GM12878 (cell line): ENCODE measurements around the gene RGS12. TPM values are rescaled to one million over a fixed set of nuclear protein-coding genes. Genes with fewer than 3 reads are reported as not detected.

ENCODE experiments used
- ATAC-seq: fragments of 200-7000 bp; cut with Tn5 transposase; 3 replicates; pipeline ENCODE4 v1.9.1; 2020; ENCODE audit warnings: mild to moderate bottlenecking, moderate library complexity
- BruUV-seq: library from RNA; stranded (reverse); fragments of 400-500 nt; replicated peaks from 2 replicates; lab custom pipeline; 2021; lab: Mats Ljungman, UMichigan
- CTCF ChIA-PET: fragments of 300-600 bp; sonication (Branson Sonifier 250); formaldehyde crosslinking; extraction: SDS; loops from one replicate; lab custom pipeline; 2021; ENCODE audit warnings: inconsistent platforms; lab: Yijun Ruan, JAX
- POLR2A ChIA-PET: fragments of 350-600 bp; formaldehyde crosslinking; extraction: SDS; loops from one replicate; lab custom pipeline; 2021; ENCODE audit warnings: inconsistent platforms; lab: Charles Lee
- RAD21 ChIA-PET: fragments of 300-600 bp; sonication (Branson Sonifier 250); formaldehyde crosslinking; loops from one replicate; lab custom pipeline; 2023; ENCODE audit warnings: antibody characterized with exemption; ENCODE audit not compliant: unreplicated experiment; lab: Charles Lee
- SMC1A ChIA-PET: fragments of 300-600 bp; sonication (Branson Sonifier 250); formaldehyde crosslinking; loops from one replicate; lab custom pipeline; 2023; ENCODE audit not compliant: unreplicated experiment, uncharacterized antibody; lab: Charles Lee
- DNase-seq: peaks from one replicate; pipeline ENCODE4 v3.0.0-alpha.2; 2011; ENCODE audit warnings: low read depth, low spot score
- FAIRE-seq: peaks from 3 replicates; lab custom pipeline; 2011; peaks lifted over from hg19 to GRCh38; lab: Jason Lieb, UNC
- H2AFZ ChIP-seq: 2 replicates; pipeline ENCODE4 v1.6.0; 2011; ENCODE audit warnings: low read depth, low read length, control low read depth; ENCODE audit not compliant: control insufficient read depth
- H3K27ac ChIP-seq: 2 replicates; pipeline ENCODE4 v1.5.1; 2011; ENCODE audit warnings: control low read depth; ENCODE audit not compliant: control insufficient read depth, insufficient read depth
- H3K27me3 ChIP-seq, 2 experiments: replicated peaks in 1 of 2; 2 replicates each; pipeline versions ENCODE4 v1.6.0 to v1.6.1; 2011; ENCODE audit warnings: low read length in 1 of 2; ENCODE audit not compliant: control insufficient read depth in 2 of 2, insufficient read depth in 2 of 2
- H3K36me3 ChIP-seq, 2 experiments: 2 replicates each; pipeline ENCODE4 v1.5.1; 2011; ENCODE audit warnings: low read length in 1 of 2; ENCODE audit not compliant: control insufficient read depth in 2 of 2, insufficient read depth in 2 of 2
- H3K4me1 ChIP-seq: 2 replicates; pipeline ENCODE4 v1.6.1; 2011; ENCODE audit warnings: mild to moderate bottlenecking, low read length, moderate library complexity, mixed read lengths; ENCODE audit not compliant: control insufficient read depth, insufficient read depth
- H3K4me2 ChIP-seq: 2 replicates; pipeline ENCODE4 v1.6.0; 2011; ENCODE audit warnings: control low read depth; ENCODE audit not compliant: control insufficient read depth, insufficient read depth
- H3K4me3 ChIP-seq: fragments of 200-600 bp; sonication (generic); 2 replicates; pipeline ENCODE4 v1.5.1; 2016
- H3K79me2 ChIP-seq: 2 replicates; pipeline ENCODE4 v1.6.0; 2011; ENCODE audit warnings: low read length; ENCODE audit not compliant: control insufficient read depth, insufficient read depth
- H3K9ac ChIP-seq: 2 replicates; pipeline ENCODE4 v1.8.0; 2011; ENCODE audit warnings: low read length, control low read depth, mixed read lengths; ENCODE audit not compliant: control insufficient read depth, insufficient read depth
- H3K9me3 ChIP-seq: replicated peaks from 3 replicates; pipeline ENCODE4 v1.5.1; 2011; ENCODE audit warnings: mild to moderate bottlenecking, low read length; ENCODE audit not compliant: control insufficient read depth, insufficient read depth
- H4K20me1 ChIP-seq: 2 replicates; pipeline ENCODE4 v1.6.0; 2011; ENCODE audit not compliant: control insufficient read depth, insufficient read depth
- CREB1 ChIP-seq: IDR thresholded peaks from 2 replicates; pipeline ENCODE4 v1.6.1; 2012; ENCODE audit warnings: low read depth, mild to moderate bottlenecking, inconsistent platforms
- CTCF ChIP-seq, 3 experiments: IDR thresholded peaks in 2 of 3; conservative IDR thresholded peaks in 1 of 3; 2 replicates each; pipeline ENCODE4 v1.5.1; 2011; ENCODE audit warnings: low read depth in 3 of 3, low read length in 3 of 3, mild to moderate bottlenecking in 3 of 3, control low read depth in 2 of 3, moderate library complexity in 2 of 3, inconsistent platforms in 1 of 3, mixed read lengths in 1 of 3; ENCODE audit not compliant: control insufficient read depth in 2 of 3, insufficient read depth in 1 of 3; ENCODE audit errors: extremely low read depth in 1 of 3
- NRF1 ChIP-seq: conservative IDR thresholded peaks from 2 replicates; pipeline ENCODE4 v1.6.1; 2011; ENCODE audit warnings: mild to moderate bottlenecking, low read depth, low read length, improper control_type of control experiment
- SIX5 ChIP-seq: IDR thresholded peaks from 2 replicates; pipeline ENCODE4 v1.6.1; 2011; ENCODE audit warnings: mild to moderate bottlenecking, low read depth, low read length, moderate library complexity; ENCODE audit not compliant: severe bottlenecking
- STAT3 ChIP-seq: IDR thresholded peaks from 2 replicates; pipeline ENCODE4 v1.6.1; 2011; ENCODE audit warnings: low read depth, low read length, improper control_type of control experiment
- WGBS: methylation state at CpG from one replicate; pipeline ENCODE4 v1.1.6; 2016; ENCODE audit warnings: low lambda C conversion rate; ENCODE audit not compliant: insufficient replicate concordance, insufficient coverage; ENCODE audit errors: missing lambda C conversion rate; 5-methylcytosine and 5-hydroxymethylcytosine counted together
- in situ Hi-C: fragments of 300-500 bp; cut with MboI; formaldehyde crosslinking; loops from 9 replicates; pipeline ENCODE4 v1.14.3; 2018; ENCODE audit warnings: mixed read lengths
- intact Hi-C: fragments of 100-400 bp; cut with micrococcal nuclease; formaldehyde crosslinking; loops from one replicate; pipeline ENCODE4 v1.14.2; 2022; ENCODE audit not compliant: unreplicated experiment
- polyA plus RNA-seq, 11 experiments: library from polyadenylated mRNA; depleted of rRNA in 4 of 11; unstranded in 6 of 11; stranded (reverse) in 5 of 11; fragments of >200 nt; fragmentation: Nextera tagmentation in 4 of 11; fragmentation: Illumina TruSeq in 1 of 11; extraction: Ambion mirVana in 4 of 11; extraction: Trizol in 1 of 11; gene quantifications; 1 replicate in 1 of 11; 2 replicates in 10 of 11; pipeline versions ENCODE4 v1.2.1 to v1.2.3, GENCODE V29; 2011 to 2016; ENCODE audit warnings: inconsistent platforms in 2 of 11, missing spikeins in 2 of 11, low read depth in 1 of 11
- total RNA-seq, 4 experiments: library from RNA; depleted of rRNA in 3 of 4; stranded (reverse); fragments of >200 nt in 3 of 4; fragmentation: Illumina TruSeq in 1 of 4; extraction: Trizol in 1 of 4; gene quantifications; 2 replicates each; pipeline versions ENCODE4 v1.2.1 to v1.2.3, GENCODE V29; 2013 to 2021

RGS12 gene
- total and polyA plus RNA-seq, 10 of the 15 experiments (the other 5 are each of a cell fraction or from before 2014, with no cell fraction given) = 0.02 to 2.2 (median 0.73) TPM

GRCh38 chr4:3318561-3319021 lies 25.8 kb downstream of the RGS12 start:
- no peaks in the 10 kb centered on the region for H3K36me3 ChIP-seq
- H3K79me2 ChIP-seq = no peaks in the 10 kb centered on the region
- FAIRE-seq = no peak
- H2AFZ ChIP-seq = no peak overlapping the region
- no peaks in the 10 kb centered on the region for H4K20me1 ChIP-seq
- POLR2A ChIA-PET = no interaction called here
- in situ Hi-C loops = no loop called here
- H3K4me2 ChIP-seq = no peak overlapping the region
- H3K9me3 ChIP-seq = no peaks in the 10 kb centered on the region
- 78% methylated on average over 10 of the region's 10 CpGs for WGBS
- H3K4me1 ChIP-seq = no peaks in the 10 kb centered on the region
- no peak overlapping the region for H3K9ac ChIP-seq
- TF ChIP-seq CTCF (IDR thresholded peaks at IDR 0.05 in 2 of 3, conservative IDR thresholded peaks at IDR 0.05 in 1 of 3; ENCODE audit: control insufficient read depth in 2 of 3, extremely low read depth in 1 of 3, insufficient read depth in 1 of 3, low read depth in 3 of 3, low read length in 3 of 3) (0 out of 6 replicates have a peak, but pooled peaks of 2 of the 3 experiments have one; percentile 5), CREB1 (no peak), SIX5 (no peak), STAT3 (no peak), NRF1 (no peak)
- TF ChIP-seq, all 136 proteins: peak for 1
- SMC1A ChIA-PET = interaction anchor here (0.8 kb wide), 1 partner anchor 12 kb away, joined by 3 read pairs; no protein-coding TSS in a partner anchor
- no peak overlapping the region for H3K4me3 ChIP-seq
- ATAC-seq (peak; percentile 23; the same call in 2 of the 3 replicates), DNase-seq (no peak)
- BruUV-seq = no TSS peak
- intact Hi-C loops = no loop called here
- no peaks in the 10 kb centered on the region; a peak in 1 of 4 replicates for H3K27me3 ChIP-seq
- RAD21 ChIA-PET = no interaction called here
- no peak overlapping the region for H3K27ac ChIP-seq
- CTCF ChIA-PET = interaction anchor here (1.0 kb wide), 1 partner anchor 28 kb away, joined by 3 read pairs; no protein-coding TSS in a partner anchor
